ENCODE data around the gene MAD2L2. TPM values are rescaled to one million over a fixed set of nuclear protein-coding genes. Genes with fewer than 3 reads are reported as not detected.

The MAD2L2 gene
- total and polyA plus RNA-seq, 9 of the 15 experiments (the other 6 are each of a cell fraction or from before 2014, with no cell fraction given): 12.4 to 286 (median 143) TPM

GRCh38 chr1:11719313-11720032 lies 38.5 kb upstream of the MAD2L2 start (continued):
- TF ChIP-seq ZFX (CRISPR knock-in tag; IDR thresholded peaks at IDR 0.05) (peak; percentile 25; the same call in 1 of the 2 replicates), MYBL2 (IDR thresholded peaks at IDR 0.05; ENCODE audit: low read depth) (no peak), MYBL2 (CRISPR knock-in tag; IDR thresholded peaks at IDR 0.05; ENCODE audit: borderline replicate concordance) (no peak), ZMIZ1 (IDR thresholded peaks at IDR 0.05; ENCODE audit: low read depth in 2 of 2, low read length in 2 of 2) (peak in 1 of 2 experiments; percentile 32; a peak in 1 of 4 replicates), CXXC5 (CRISPR knock-in tag; IDR thresholded peaks at IDR 0.05) (peak; percentile 76), L3MBTL2 (IDR thresholded peaks at IDR 0.05) (peak; percentile 97), CTBP1 (IDR thresholded peaks at IDR 0.05; ENCODE audit: borderline replicate concordance) (peak; percentile 77), CTCF (IDR thresholded peaks at IDR 0.05 in 2 of 3, conservative IDR thresholded peaks at IDR 0.05 in 1 of 3; ENCODE audit: insufficient read depth in 2 of 3, low read depth in 1 of 3, low read length in 3 of 3) (peak; percentile 94 to 99 (median 98)), AFF4 (CRISPR knock-in tag; IDR thresholded peaks at IDR 0.05) (peak; percentile 45; the same call in 1 of the 2 replicates), NR2F6 (CRISPR knock-in tag; IDR thresholded peaks at IDR 0.05) (no peak)
